A549 (cell line): Measurements from ENCODE around the gene FOXK1. TPM values are rescaled to one million over a fixed set of nuclear protein-coding genes. Genes with fewer than 3 reads are reported as not detected.
"Not testable (repeated sequence)": the region's sequence is repeated elsewhere in the genome, so short reads cannot be mapped to it uniquely, and the experiment has no call there.

ENCODE experiments used
- ATAC-seq, 2 experiments: fragments of 200-7000 bp in 1 of 2; fragments of >200 bp in 1 of 2; cut with Nextera tagmentation in 1 of 2; cut with Tn5 transposase in 1 of 2; 3 replicates each; pipeline versions ENCODE4 v1.8.0 to v1.9.1; 2018 to 2020; ENCODE audit warnings: mild to moderate bottlenecking in 1 of 2, moderate library complexity in 1 of 2
- CTCF ChIA-PET: fragments of 300-600 bp; sonication (Branson Sonifier 250); formaldehyde crosslinking; extraction: SDS; loops from one replicate; lab custom pipeline; 2021; ENCODE audit warnings: antibody characterized with exemption, inconsistent platforms; lab: Yijun Ruan, JAX
- POLR2A ChIA-PET: fragments of 350-600 bp; formaldehyde crosslinking; extraction: SDS; loops from one replicate; lab custom pipeline; 2021; ENCODE audit warnings: antibody characterized with exemption, inconsistent platforms; lab: Yijun Ruan, JAX
- DNase-seq, 2 experiments: peaks; one replicate each; pipeline versions ENCODE4 v3.0.0 to v3.0.0-alpha.2; 2011 to 2016; ENCODE audit warnings: low read depth in 1 of 2, low spot score in 1 of 2
- FAIRE-seq: peaks from 2 replicates; lab custom pipeline; 2011; peaks lifted over from hg19 to GRCh38; lab: Jason Lieb, UNC
- H3K27ac ChIP-seq, 2 experiments: fragments of >200 bp; sonication (Bioruptor Twin); formaldehyde crosslinking; 3 replicates each; pipeline ENCODE4 v1.5.1; 2016 to 2017
- H3K4me1 ChIP-seq: fragments of >200 bp; sonication (Bioruptor Twin); formaldehyde crosslinking; 3 replicates; pipeline ENCODE4 v1.6.1; 2016
- H3K4me2 ChIP-seq: fragments of >200 bp; sonication (Bioruptor Twin); formaldehyde crosslinking; 3 replicates; pipeline ENCODE4 v1.6.1; 2016
- H3K4me3 ChIP-seq: fragments of >200 bp; sonication (Bioruptor Twin); formaldehyde crosslinking; 3 replicates; pipeline ENCODE4 v1.5.1; 2016
- H3K9me3 ChIP-seq: fragments of >200 bp; sonication (Bioruptor Twin); formaldehyde crosslinking; 3 replicates; pipeline ENCODE4 v1.6.1; 2016
- CBX2 ChIP-seq: fragments of 200-600 bp; sonication (generic); IDR thresholded peaks from 2 replicates; pipeline ENCODE4 v1.6.1; 2016; ENCODE audit warnings: low read depth, mild to moderate bottlenecking, borderline replicate concordance
- CHD2 ChIP-seq: fragments of 150-350 bp; IDR thresholded peaks from 2 replicates; pipeline ENCODE4 v1.6.1; 2014; ENCODE audit warnings: low read length; ENCODE audit not compliant: partially characterized antibody
- CHD4 ChIP-seq: fragments of 200-600 bp; sonication (generic); IDR thresholded peaks from 2 replicates; pipeline ENCODE4 v1.6.1; 2016; ENCODE audit warnings: antibody characterized with exemption, mild to moderate bottlenecking, borderline replicate concordance
- CTCF ChIP-seq: fragments of >200 bp; sonication (Bioruptor Twin); formaldehyde crosslinking; IDR thresholded peaks from 3 replicates; pipeline ENCODE4 v1.5.1; 2016
- EHF ChIP-seq: fragments of 250-450 bp; sonication (Bioruptor Pico); IDR thresholded peaks from 2 replicates; pipeline ENCODE4 v1.5.0; 2020; ENCODE audit warnings: mild to moderate bottlenecking
- ESRRA ChIP-seq: fragments of 150-350 bp; IDR thresholded peaks from 2 replicates; pipeline ENCODE4 v1.6.1; 2014; ENCODE audit warnings: mild to moderate bottlenecking, low read length, borderline replicate concordance
- FOSL2 ChIP-seq, 2 experiments: fragments of 450-650 bp in 1 of 2; fragments of >200 bp in 1 of 2; sonication (Bioruptor Twin) in 1 of 2; formaldehyde crosslinking; IDR thresholded peaks; 2 replicates each; pipeline versions ENCODE4 v1.5.0 to v1.6.1; 2016 to 2020; ENCODE audit warnings: mild to moderate bottlenecking in 1 of 2, moderate library complexity in 1 of 2
- HDAC2 ChIP-seq: fragments of 200-600 bp; sonication (generic); IDR thresholded peaks from 2 replicates; pipeline ENCODE4 v1.6.1; 2016
- HMGXB4 ChIP-seq: fragments of 250-450 bp; sonication (Bioruptor Pico); IDR thresholded peaks from 2 replicates; pipeline ENCODE4 v1.5.0; 2021; ENCODE audit warnings: mild to moderate bottlenecking, moderate library complexity, borderline replicate concordance
- HOXB13 ChIP-seq: fragments of 250-450 bp; sonication (Bioruptor Pico); IDR thresholded peaks from 2 replicates; pipeline ENCODE4 v1.5.0; 2020; ENCODE audit warnings: low read depth, mild to moderate bottlenecking, moderate library complexity
- JUN ChIP-seq, 2 experiments: fragments of >200 bp; sonication (Bioruptor Twin); formaldehyde crosslinking; IDR thresholded peaks; 2 replicates in 1 of 2; 3 replicates in 1 of 2; pipeline ENCODE4 v1.6.1; 2016 to 2017
- POLR2A ChIP-seq: IDR thresholded peaks from 2 replicates; pipeline ENCODE4 v1.6.1; 2012; ENCODE audit warnings: mild to moderate bottlenecking, low read length
- POLR2AphosphoS2 ChIP-seq: conservative IDR thresholded peaks from 2 replicates; pipeline ENCODE4 v1.6.1; 2012; ENCODE audit warnings: low read length, improper control_type of control experiment, inconsistent platforms
- RARB ChIP-seq: fragments of 250-450 bp; sonication (Bioruptor Pico); IDR thresholded peaks from 2 replicates; pipeline ENCODE4 v1.8.0; 2021; ENCODE audit warnings: mild to moderate bottlenecking, moderate library complexity
- RNF2 ChIP-seq: fragments of 200-600 bp; sonication (generic); IDR thresholded peaks from 2 replicates; pipeline ENCODE4 v1.6.1; 2016; ENCODE audit warnings: low read depth, mild to moderate bottlenecking, antibody characterized with exemption, moderate library complexity, borderline replicate concordance
- TP53 ChIP-seq: fragments of 250-450 bp; sonication (Bioruptor Pico); IDR thresholded peaks from 2 replicates; pipeline ENCODE4 v1.5.0; 2021; ENCODE audit warnings: mild to moderate bottlenecking, moderate library complexity
- ZC3H11A ChIP-seq: fragments of 450-650 bp; IDR thresholded peaks from 2 replicates; pipeline ENCODE4 v1.6.1; 2014; ENCODE audit warnings: antibody characterized with exemption, mild to moderate bottlenecking
- ZSCAN20 ChIP-seq: fragments of 250-450 bp; sonication (Bioruptor Pico); IDR thresholded peaks from 2 replicates; pipeline ENCODE4 v1.8.0; 2022; ENCODE audit warnings: mild to moderate bottlenecking, moderate library complexity
- WGBS: methylation state at CpG from one replicate; pipeline ENCODE4 v1.1.6; 2017; ENCODE audit errors: missing lambda C conversion rate; 5-methylcytosine and 5-hydroxymethylcytosine counted together
- polyA plus RNA-seq, 4 experiments: library from polyadenylated mRNA; depleted of rRNA in 3 of 4; stranded (reverse); fragments of >200 nt; fragmentation: RNase III in 1 of 4; extraction: RNeasy Plus Mini Kit Qiagen cat#74134 plus additional on column Dnase treatment in 1 of 4; gene quantifications; 2 replicates in 3 of 4; 3 replicates in 1 of 4; pipeline ENCODE4 v1.2.3, GENCODE V29; 2011 to 2017
- TF ChIP-seq, protein P1 (sequence below): IDR thresholded peaks from 2 replicates; pipeline ENCODE4 v1.6.1; 2012

FOXK1 gene
- polyA plus RNA-seq, 2 of the 4 experiments (the other 2 are of a cell fraction), result 6.8 to 10.9 TPM

- Histone ChIP-seq H3K4me3 (peak overlapping the region; percentile 74), H3K27ac (peak overlapping the region; percentile 90 to 99), H3K4me1 (peaks cover 11% of the 10 kb centered on the region), H3K4me2 (peak overlapping the region; percentile 79), H3K9me3 (no peaks in the 10 kb centered on the region)
- ATAC-seq (peak; percentile 20 to 62; a peak in 4 of 6 replicates), DNase-seq (no peak), FAIRE-seq (no peak)
- TF ChIP-seq CBX2 (no peak), POLR2A (no peak), TP53 (CRISPR knock-in tag) (no peak), ESRRA (0 out of 2 replicates have a peak, but pooled peaks have one; percentile 29), HMGXB4 (CRISPR knock-in tag) (no peak)
- TF ChIP-seq, protein P1, sequence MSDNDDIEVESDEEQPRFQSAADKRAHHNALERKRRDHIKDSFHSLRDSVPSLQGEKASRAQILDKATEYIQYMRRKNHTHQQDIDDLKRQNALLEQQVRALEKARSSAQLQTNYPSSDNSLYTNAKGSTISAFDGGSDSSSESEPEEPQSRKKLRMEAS, result peak; percentile 20; the same call in 1 of the 2 replicates
- WGBS, result 1% methylated on average over 16 of the region's 23 CpGs
- ChIA-PET CTCF (interaction anchor here (0.7 to 2.0 kb wide), 7 partner anchors 8 to 61 kb away, joined by 3 to 6 read pairs (median 3); no protein-coding TSS in a partner anchor), POLR2A (interaction anchor here (1.5 to 4.5 kb wide), 2 partner anchors 42 to 43 kb away, joined by 4 to 48 read pairs; no protein-coding TSS in a partner anchor)
Measured at GRCh38 chr7:4683043-4683883, 1.2 kb downstream of the FOXK1 start.

DNA sequence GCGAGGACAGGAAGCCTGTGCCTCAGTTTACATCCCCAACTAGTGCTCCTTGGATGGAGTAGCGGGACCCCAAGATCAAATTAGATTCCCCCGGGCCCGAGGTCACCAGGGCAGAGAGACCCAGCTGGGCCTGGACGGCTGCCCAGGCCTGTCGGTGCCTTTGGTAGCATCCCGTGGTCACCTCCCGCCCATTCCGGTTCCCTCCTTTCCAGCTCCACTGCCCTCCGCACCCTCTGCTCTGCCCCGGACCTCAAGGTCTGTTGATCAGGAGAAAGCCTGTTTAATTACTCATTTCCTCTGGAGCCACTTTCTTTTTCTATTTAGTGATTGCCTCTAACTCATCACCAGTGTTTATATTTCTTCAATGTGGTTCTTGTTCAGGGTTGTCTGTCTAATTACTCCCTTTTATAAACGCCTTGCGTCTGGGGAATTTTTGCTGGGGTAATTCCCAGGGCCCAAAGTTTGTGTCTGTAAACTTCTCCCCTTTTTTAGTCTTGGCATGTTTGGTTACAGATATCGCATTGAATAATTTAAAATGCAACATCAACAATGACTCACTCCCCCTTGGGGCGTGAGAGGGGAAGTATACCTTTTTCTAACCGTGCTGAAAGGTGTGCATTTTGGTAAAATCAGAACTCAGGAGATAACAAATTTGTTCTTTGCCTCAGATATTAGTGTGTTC is 1.9 kb downstream of the FOXK1 start:
- DNase-seq (no peak), ATAC-seq (peak; percentile 45 to 73; a peak in 4 of 6 replicates), FAIRE-seq (no peak)
- ChIA-PET CTCF (interaction anchor here (0.5 to 4.1 kb wide), 7 partner anchors 16 to 318 kb away, joined by 3 to 14 read pairs (median 3); no protein-coding TSS in a partner anchor), POLR2A (interaction anchor here (1.5 to 4.5 kb wide), 2 partner anchors 42 kb away, joined by 4 to 48 read pairs; no protein-coding TSS in a partner anchor)
- no peak for TF ChIP-seq FOSL2 (IDR thresholded peaks at IDR 0.05)
- TF ChIP-seq FOSL2 (CRISPR knock-in tag; IDR thresholded peaks at IDR 0.05), result peak; percentile 65
- TF ChIP-seq JUN (IDR thresholded peaks at IDR 0.05), result no peak
- TF ChIP-seq CTCF, result peak; percentile 20; the same call in 1 of the 3 replicates
- H3K27ac ChIP-seq, result peak overlapping the region; percentile 90 to 99
- WGBS, result under 1% methylated on average over 16 of the region's 16 CpGs
- peaks cover 11% of the 10 kb centered on the region for H3K4me1 ChIP-seq
- H3K4me2 ChIP-seq, result peak overlapping the region; percentile 79
- H3K4me3 ChIP-seq, result peak overlapping the region; percentile 74
- H3K9me3 ChIP-seq, result no peaks in the 10 kb centered on the region

- Histone ChIP-seq H3K4me1 (peaks cover 11% of the 10 kb centered on the region), H3K4me3 (peak overlapping the region; percentile 74), H3K4me2 (peak overlapping the region; percentile 79), H3K27ac (peak overlapping the region in 1 of 2 experiments; percentile 99; a peak in 4 of 6 replicates), H3K9me3 (no peaks in the 10 kb centered on the region)
- CTCF ChIA-PET, result interaction anchor here (0.6 to 4.1 kb wide), 8 partner anchors 9 to 319 kb away, joined by 3 to 14 read pairs (median 4); no protein-coding TSS in a partner anchor
- 77% methylated on average over 9 of the region's 9 CpGs for WGBS
- no peak for DNase-seq
- ATAC-seq, result no peak
- POLR2A ChIA-PET, result interaction anchor here (4.5 kb wide), 1 partner anchor 43 kb away, joined by 48 read pairs; no protein-coding TSS in a partner anchor
- TF ChIP-seq HOXB13 (CRISPR knock-in tag) (no peak), EHF (no peak), CHD2 (no peak), ZSCAN20 (CRISPR knock-in tag) (no peak), RNF2 (no peak), ZC3H11A (no peak), CHD4 (no peak), POLR2AphosphoS2 (no peak), RARB (CRISPR knock-in tag) (no peak), HDAC2 (no peak)
- no peak for FAIRE-seq
Measured at GRCh38 chr7:4684846-4685245, 2.8 kb downstream of the FOXK1 start.

DNA sequence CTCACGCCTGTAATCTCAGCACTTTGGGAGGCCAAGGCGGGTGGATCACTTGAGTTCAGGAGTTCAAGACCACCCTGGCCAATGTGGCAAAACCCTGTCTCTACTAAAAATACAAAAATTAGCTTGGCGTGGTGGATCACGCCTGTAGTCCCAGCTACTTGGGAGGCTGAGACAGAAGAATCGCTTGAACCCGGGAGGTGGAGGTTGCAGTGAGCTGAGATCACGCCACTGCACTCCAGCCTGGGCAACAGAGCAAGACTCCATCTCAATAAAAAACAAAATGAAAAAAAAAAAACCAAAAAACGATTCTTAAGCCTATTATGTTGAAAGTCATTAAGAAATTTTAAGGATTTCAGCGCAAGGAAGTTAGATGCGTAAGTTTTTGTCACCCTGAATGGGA is 3.6 kb downstream of the FOXK1 start:
- not testable (repeated sequence) for ATAC-seq, H3K4me2 ChIP-seq, DNase-seq, FAIRE-seq, H3K27ac ChIP-seq, H3K4me3 ChIP-seq, H3K9me3 ChIP-seq
- peaks cover 14% of the 10 kb centered on the region for H3K4me1 ChIP-seq
- ChIA-PET CTCF (interaction anchor here (1.0 to 4.1 kb wide), 4 partner anchors 13 to 54 kb away, joined by 3 to 14 read pairs (median 6); no protein-coding TSS in a partner anchor), POLR2A (interaction anchor here (4.5 kb wide), 1 partner anchor 44 kb away, joined by 48 read pairs; no protein-coding TSS in a partner anchor)
- 84% methylated on average over 10 of the region's 10 CpGs for WGBS
